Lung microvascular endothelial cell (primary cell): ENCODE results near the gene NELFB. TPM values are rescaled to one million over a fixed set of nuclear protein-coding genes. Genes with fewer than 3 reads are reported as not detected.

Experiments
- DNase-seq, 2 donors: peaks; one replicate each; pipeline versions ENCODE4 v3.0.0 to v3.0.0-alpha.2; 2010; ENCODE audit warnings: low read depth in 2 of 2
- total RNA-seq: library from RNA; depleted of rRNA; stranded (reverse); fragments of >200 nt; gene quantifications from 2 replicates; pipeline ENCODE4 v1.2.1, GENCODE V29; 2014

Gene NELFB
- total RNA-seq, 1 donor from 2014 or later, result 43.7 TPM

- no peak for DNase-seq
These were observed 47.5 kb downstream of the NELFB start for GRCh38 chr9:137302449-137303150.

- peak in 1 of 2 donors; percentile 62 for DNase-seq
These were observed 48.2 kb downstream of the NELFB start for GRCh38 chr9:137303151-137303892.

GRCh38 chr9:137303893-137304382, 48.8 kb downstream of the NELFB start:
- DNase-seq, result peak in 1 of 2 donors; percentile 5

DNA sequence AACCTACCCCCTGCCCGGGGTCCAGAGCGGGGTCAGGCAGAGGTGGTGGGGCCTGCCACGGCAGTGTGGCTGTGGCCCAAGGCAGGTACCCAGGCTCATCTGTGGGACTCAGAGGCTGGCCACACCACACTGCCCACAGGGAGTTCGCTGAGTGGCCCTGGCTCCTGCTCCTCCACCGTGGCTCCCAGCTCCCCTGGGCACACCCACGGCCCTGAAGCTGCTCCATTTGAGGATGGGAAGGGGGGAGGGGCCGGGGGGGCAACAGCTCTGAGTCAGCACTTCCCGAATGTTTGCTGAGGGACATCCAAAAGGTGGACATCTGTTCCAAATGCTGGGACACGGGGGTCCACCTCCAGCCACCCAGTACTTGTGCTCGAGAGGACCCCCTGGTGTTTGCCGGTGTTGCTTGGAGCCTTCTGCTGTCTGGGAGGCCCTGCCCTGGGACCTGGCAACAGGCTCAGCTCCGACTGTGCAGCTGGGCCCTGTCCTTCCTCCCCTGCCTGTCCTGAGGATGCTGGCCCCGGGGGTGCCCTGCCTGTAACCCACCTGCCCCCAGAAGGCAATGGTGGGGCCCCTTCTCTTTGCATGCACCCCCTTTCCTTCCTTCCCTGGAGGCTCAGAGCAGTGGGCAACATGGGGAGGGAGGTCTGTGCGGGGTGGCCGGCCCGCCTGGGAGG, 49.4 kb downstream of the NELFB start:
- peak; percentile 56 to 64 for DNase-seq

DNA sequence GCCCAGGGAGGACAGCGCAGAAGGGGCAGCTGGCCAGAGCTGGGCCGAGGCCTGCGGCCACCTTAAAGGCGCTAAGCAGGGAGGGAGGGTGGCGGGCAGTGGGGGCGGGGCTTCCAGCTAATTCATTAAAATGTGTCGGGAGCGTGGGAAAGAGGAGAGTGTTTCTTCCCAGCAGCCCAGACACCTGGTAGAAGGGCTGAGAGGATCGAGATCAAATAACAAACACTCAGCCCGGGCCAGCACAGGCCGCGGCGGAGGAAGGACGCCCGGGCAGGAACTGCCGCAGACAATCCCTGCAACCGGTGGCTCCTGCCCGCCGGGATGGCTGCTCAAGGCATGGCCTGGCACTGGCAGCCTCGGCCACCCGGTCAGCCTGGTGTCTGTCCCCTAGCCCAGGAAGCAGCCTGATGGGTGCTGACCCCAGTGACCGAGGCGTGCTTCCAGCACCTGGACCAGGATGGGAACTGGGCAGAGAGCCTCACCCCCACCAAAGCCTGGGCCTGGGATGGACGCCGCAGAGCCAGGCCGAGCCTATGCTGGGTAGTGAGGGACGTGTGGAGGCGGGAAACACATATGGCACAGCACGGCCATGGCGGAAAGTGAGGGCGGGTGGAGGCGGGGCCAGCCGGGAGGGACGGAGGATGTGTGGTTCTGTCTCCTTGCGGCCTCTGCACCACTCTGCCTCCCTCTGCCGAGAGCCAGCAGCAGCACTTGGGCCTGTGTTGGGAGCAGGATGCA, 50.1 kb downstream of the NELFB start:
- peak; percentile 80 to 95 for DNase-seq

DNA sequence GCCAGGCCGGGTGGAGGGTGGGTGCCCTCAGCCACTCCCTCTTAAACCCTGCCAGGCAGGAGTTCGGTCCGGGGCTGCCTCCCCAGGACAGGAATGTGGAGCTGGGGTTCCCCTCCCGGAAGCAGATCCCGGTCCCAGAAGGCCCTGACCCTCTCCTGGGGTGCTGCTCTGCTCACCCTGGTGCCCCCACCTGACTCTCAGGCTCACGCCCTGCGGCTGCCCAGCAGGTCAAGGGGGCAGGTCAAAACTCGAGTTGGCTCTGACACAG, 50.6 kb downstream of the NELFB start:
- DNase-seq, result no peak

GRCh38 chr9:137306066-137306849, 51.1 kb downstream of the NELFB start:
- peak; percentile 41 to 74 for DNase-seq

DNA sequence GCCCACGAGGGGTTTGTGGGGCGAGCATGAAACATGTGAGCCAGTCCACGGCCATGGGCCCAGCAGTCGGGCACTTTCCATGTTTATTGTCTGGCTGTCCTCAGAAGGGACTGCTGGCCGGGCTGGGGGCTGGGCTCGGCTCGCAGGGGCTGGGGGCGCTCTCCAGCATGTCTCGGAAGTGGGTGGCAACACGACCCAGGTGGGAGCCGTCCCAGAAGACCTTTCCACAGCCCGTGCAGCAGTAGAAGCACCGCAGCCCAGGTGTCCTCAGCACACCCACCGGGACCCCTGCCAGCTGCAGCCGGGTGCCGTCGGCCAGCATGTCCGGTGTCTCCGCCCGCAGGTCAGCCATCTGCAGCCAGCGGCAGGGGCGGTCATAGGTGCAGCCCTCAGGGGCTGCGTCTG, 51.7 kb downstream of the NELFB start:
- peak; percentile 68 to 81 for DNase-seq

- no peak for DNase-seq
These were observed 52.3 kb downstream of the NELFB start for GRCh38 chr9:137307255-137308056.

GRCh38 chr9:137308057-137308619, 53.0 kb downstream of the NELFB start:
- DNase-seq, result no peak

DNA sequence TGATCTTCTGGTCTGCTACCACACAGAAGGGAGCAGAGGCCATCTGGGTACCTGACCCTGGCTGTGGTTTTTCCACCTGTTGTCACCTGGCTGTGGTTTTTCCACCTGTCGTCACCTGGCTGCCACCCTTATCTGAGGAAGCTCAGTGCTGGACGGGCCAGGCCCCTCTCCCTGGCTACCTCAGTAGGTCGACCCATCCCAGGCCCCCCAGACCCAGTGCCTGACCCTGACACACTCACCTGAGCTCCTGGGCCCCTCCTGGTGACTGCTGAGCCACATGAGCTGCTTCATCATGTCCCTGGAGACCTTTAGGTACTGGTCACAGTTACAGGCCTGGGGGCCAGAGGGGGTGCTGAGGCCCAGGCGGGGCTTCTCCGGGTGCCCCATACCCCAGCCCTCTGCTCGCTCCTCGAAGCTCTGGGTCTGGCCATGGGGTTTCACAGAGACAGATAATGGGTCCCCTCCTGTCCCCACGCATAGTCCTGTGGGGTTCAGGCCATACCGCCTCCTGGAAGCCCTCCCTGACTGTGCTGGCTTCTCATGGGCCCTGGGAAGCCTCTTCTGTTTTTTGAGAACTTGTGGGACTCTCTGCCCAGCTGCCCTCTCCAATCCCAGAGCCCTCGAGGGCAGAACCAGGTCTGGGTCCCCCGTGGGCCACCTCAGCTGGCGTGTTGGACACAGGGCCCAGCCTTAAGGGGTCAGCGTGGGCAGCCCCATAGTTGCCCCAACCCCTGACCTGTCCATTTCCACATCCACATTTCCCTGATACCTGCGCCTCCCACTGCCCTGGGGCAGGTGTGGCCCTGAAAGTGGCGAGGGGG, 54.5 kb downstream of the NELFB start:
- no peak for DNase-seq

DNA sequence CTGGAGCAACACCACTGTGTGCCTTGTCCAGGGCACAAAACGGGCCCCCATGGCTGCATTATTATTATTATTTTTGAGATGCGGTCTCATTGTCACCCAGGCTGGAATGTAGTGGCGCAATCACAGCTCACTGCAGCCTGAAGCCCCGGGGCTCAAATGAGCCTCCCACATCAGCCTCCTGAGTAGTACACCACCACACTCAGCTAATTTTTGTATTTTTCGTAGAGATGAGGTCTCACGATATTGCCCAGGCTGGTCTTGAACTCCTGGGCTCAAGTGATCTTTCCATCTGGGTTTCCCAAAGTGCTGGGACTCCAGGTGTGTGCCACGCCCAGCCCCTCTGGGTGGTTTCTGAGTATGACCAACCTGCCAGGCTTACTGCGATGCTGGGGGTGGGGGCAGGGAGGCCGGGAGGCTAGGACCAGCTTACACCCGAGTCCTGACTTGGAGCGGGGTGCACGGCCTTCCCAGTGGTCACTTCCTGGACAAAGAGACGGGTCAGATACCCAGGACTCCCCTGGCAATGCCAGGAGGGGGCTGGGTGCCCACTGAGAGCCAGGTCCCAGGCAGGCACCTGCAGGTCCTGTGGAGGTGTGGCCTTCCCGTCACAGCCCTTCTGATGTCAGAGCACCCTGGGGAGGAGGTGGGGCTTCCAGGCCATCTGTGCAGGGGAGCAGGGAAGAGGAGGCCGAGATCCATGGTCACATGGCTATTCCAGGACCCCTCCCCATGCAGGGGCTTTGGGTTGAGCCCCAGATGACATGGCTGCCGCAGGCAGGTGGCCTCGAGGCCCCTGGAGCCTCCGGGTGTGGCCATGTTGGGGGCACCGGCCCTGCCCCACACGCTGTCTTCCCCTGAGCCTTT, 55.3 kb downstream of the NELFB start:
- no peak for DNase-seq

GRCh38 chr9:137311171-137311985, 56.3 kb downstream of the NELFB start:
- DNase-seq, result peak; percentile 69 to 80

GRCh38 chr9:137311986-137312851, 57.1 kb downstream of the NELFB start:
- DNase-seq, result no peak

- no peak for DNase-seq
These were observed 57.8 kb downstream of the NELFB start for GRCh38 chr9:137312852-137313325.
